GM18870 (cell line): ENCODE results near the gene MEGF10.
A peak's percentile ranks its signal among the peaks of the same experiment; 100 is the strongest.
"Not testable (repeated sequence)": the region's sequence is repeated elsewhere in the genome, so short reads cannot be mapped to it uniquely, and the experiment has no call there.

ENCODE experiments used
- ATAC-seq: cut with Tn5 transposase; IDR thresholded peaks from one replicate; pipeline ENCODE4 v1.9.1; 2021; ENCODE audit warnings: moderate library complexity; ENCODE audit not compliant: unreplicated experiment

MEGF10 gene

GRCh38 chr5:127297348-127298035 lies 6.9 kb downstream of the MEGF10 start:
- no peak for ATAC-seq

GRCh38 chr5:127298036-127298429 lies 7.4 kb downstream of the MEGF10 start:
- ATAC-seq: no peak

GRCh38 chr5:127298656-127299055 lies 8.1 kb downstream of the MEGF10 start:
- no peak for ATAC-seq

GRCh38 chr5:127299678-127300077 lies 9.1 kb downstream of the MEGF10 start:
- no peak for ATAC-seq

GRCh38 chr5:127302509-127302908 lies 11.9 kb downstream of the MEGF10 start:
- ATAC-seq: no peak

GRCh38 chr5:127303404-127303803 lies 12.8 kb downstream of the MEGF10 start:
- ATAC-seq: no peak

GRCh38 chr5:127305493-127305892 lies 14.9 kb downstream of the MEGF10 start:
- ATAC-seq: no peak

GRCh38 chr5:127306036-127306435 lies 15.4 kb downstream of the MEGF10 start:
- no peak for ATAC-seq

- no peak for ATAC-seq
Measured at GRCh38 chr5:127306647-127307046, 16.1 kb downstream of the MEGF10 start.

GRCh38 chr5:127307868-127308267 lies 17.3 kb downstream of the MEGF10 start:
- no peak for ATAC-seq

GRCh38 chr5:127308325-127308724 lies 17.7 kb downstream of the MEGF10 start:
- not testable (repeated sequence) for ATAC-seq

- ATAC-seq: no peak
Measured at GRCh38 chr5:127308945-127309344, 18.3 kb downstream of the MEGF10 start.

GRCh38 chr5:127311349-127311748 lies 20.8 kb downstream of the MEGF10 start:
- ATAC-seq: no peak

- ATAC-seq: no peak
Measured at GRCh38 chr5:127311781-127312525, 21.4 kb downstream of the MEGF10 start.

- ATAC-seq: no peak
Measured at GRCh38 chr5:127313379-127313778, 22.8 kb downstream of the MEGF10 start.

- peak; percentile 93 for ATAC-seq
Measured at GRCh38 chr5:127313847-127314473, 23.4 kb downstream of the MEGF10 start.

GRCh38 chr5:127316011-127316410 lies 25.4 kb downstream of the MEGF10 start:
- no peak for ATAC-seq

- not testable (repeated sequence) for ATAC-seq
Measured at GRCh38 chr5:127317385-127317784, 26.8 kb downstream of the MEGF10 start.

- peak; percentile 96 for ATAC-seq
Measured at GRCh38 chr5:127320032-127320965, 29.7 kb downstream of the MEGF10 start.

GRCh38 chr5:127321465-127321864 lies 30.9 kb downstream of the MEGF10 start:
- no peak for ATAC-seq

- ATAC-seq: no peak
Measured at GRCh38 chr5:127322403-127322802, 31.8 kb downstream of the MEGF10 start.
